GM19193 (cell line): ENCODE results near the gene OCA2.

Experiments used
- POLR2A ChIP-seq: IDR thresholded peaks from 4 replicates; pipeline ENCODE4 v1.6.1; 2011; ENCODE audit not compliant: insufficient read depth, insufficient read length; ENCODE audit errors: extremely low read depth

Gene OCA2

DNA sequence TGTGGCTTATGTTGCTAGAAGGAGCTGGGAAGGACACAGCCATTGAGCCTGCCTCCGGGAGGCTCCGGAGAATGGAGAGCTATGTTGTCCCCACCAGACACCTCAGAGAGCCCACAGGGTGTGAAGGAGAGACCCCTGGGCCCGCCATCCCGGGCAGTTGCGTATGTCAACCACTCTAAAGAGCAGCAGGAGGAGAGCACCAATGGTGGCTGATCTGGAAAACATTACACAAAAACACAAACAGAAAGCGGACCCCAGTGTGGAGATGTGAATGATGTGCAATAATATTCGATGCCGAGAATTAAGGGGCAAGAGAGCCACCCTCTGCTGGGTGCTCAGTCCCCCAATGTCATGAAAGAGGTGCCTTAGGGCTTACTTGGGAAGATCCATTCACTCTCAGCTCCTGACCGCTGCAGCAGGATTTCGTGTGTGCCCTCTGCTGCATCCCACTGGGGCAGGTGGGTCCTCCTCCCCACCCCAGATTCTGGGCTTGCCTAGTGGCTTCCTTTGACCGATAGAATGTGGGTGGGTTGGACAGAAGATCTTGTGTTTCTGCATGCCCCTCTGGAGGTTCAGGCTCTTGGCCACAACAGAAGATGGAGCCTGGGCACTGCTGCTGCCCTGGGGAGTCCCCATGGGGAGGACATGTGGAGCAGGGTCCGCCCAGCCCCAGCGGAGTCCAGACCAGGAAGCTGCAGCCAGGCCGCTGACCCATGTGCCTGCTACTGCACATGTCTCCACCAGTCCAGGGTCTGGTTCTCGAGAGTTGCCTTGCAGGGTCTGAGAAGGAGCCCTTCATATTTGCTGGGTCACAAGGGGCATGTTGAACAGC, 245.3 kb downstream of the OCA2 start:
- TF ChIP-seq POLR2A, result no peak

DNA sequence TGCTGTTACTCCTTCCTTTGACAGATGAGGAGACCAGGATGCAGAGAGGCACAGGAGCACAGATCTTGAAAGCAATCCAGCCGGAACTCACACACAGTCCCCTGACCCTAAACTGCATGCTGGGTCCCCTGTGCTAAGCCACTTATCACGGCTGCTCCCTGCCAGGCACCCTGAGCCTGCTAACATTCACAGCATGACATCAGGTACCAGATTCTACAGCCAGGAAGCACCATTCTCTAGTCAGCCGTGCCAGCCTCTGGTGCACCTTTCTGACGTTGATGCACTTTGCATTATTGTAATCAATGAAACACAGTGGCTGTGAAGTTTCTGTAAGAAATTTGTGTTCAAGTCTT, 247.3 kb downstream of the OCA2 start:
- TF ChIP-seq POLR2A, result no peak

DNA sequence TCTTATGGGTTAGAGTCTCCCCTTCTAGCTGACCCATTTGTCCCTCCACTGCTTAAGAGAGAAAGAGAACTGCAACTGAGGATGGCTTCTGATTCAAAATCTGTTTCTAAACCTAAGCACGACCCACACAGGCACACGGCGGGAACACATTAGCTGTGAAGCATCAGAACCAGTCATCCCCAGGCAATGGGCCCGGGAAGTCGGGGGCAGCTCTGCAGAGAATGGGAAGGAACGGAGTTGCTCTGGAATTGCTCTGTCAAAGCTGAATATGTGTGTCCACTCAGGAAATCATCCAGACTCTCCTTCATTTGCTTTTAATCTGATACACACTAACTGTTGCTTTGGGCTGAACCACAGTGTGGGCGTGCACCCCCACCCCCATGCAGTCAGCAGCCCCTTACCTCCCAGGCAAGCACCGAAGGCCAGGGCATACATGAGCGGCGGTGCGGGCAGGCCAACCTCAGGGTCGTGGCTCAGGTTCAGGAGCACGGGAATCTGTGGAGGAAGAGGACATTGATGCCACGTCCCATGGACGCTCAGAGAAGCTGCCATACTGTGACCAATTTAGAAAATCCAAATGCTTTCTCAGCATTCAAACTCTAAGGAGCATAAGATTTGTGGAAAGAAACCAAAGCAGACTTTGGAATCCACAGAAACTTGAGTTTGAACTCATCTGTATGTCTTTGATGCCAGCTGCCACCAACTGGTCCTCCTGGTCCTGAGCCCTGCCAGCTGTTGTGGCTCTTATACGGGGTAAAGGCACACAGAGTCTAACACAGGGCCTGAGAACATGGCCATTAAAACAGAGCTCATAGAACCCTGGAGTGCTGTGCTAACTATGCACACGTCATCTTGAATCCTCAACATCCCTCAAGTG, 247.9 kb downstream of the OCA2 start:
- no peak for TF ChIP-seq POLR2A

DNA sequence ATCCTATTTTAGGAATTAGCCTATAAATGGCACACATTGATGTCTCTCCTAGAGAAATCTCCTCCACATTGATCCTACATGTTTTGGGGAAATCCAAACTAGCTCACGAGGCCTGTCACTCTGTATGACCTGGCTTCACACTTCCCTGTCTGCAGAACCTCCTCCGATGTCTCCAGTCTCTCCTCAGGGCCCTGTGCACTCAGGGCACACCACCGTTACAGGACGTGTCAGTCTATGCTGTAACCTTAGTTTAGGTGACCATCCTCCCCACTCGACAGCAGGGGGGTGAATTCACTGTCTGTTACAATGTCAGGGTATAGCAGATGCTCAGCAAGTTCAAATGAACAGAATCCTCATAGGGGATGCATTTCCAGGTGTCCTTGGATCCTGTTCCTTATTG, 249.1 kb downstream of the OCA2 start:
- no peak for TF ChIP-seq POLR2A

DNA sequence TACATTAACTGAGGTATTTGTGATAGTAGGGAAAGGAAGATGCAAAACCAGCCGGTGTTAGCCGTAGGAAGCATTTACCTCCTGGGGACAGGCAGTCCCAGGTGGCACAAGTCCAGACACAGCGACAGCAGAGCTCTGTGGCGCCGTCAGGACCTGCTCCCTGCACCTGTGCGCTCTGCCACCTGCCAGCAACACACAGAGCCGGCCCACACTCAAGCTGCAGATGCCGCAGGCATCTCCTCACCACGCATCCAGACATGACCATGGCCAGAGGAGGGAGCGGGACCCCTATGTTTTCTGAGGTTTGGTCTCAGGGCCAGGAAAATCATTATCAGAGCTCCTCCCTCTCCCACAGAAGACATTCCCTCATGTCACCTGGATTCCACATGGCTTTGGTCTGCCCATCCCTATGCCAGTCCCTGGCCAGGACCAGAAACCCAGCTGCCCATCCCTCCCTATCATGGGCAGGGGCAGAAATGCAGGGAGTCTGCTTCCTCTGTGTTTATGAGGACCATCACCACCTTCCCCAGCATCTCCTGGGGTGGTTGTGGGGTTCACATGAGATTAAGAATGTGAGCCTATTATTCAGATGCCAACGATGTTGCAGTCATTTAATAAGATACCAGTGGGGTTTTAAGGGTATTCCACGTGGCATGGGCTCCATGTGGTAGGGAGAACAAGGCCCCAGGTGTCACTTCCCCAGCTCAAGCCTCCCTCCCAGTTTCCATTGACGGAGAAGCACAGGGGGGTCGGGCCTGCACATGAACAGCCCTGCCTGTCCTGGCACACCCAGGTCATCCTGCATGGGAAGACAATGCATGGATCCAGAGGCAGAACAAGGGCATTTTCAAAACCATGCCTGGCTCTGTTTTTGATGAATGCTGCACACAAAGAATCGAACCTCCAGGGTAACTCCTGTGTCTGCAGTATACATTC, 251.1 kb downstream of the OCA2 start:
- TF ChIP-seq POLR2A, result no peak

DNA sequence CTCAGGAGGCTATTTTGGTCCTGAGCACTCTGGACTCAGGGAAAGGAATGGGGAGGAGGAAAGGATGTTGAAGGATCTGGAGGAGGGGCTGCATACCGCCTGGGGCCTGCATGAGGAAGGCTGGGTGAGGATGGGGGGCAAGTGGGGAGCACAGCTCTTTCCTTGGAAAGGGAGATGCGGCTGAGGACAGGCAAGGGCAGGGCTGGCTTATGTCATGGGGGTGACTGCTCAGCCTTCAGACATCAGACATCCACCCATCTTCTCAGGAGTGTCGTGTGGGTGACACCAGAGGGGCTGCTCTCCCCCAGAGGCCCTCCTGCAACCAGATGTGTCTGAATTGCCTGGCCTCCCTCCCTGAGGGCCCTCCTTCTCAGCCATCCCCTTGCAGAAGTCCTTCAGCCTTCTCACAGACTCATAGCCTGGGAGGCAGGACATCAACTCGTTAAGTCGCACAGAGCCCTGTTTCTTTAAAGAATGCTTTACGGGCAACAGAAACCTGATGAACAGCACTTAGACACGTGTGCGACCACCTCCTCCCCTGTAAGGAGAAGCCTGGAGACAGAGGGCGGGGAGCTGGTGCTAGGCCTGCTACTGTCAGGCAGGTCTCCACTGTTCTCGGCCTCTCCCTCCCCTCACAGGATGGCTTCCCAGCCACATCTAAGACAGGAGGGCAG, 252.3 kb downstream of the OCA2 start:
- no peak for TF ChIP-seq POLR2A

DNA sequence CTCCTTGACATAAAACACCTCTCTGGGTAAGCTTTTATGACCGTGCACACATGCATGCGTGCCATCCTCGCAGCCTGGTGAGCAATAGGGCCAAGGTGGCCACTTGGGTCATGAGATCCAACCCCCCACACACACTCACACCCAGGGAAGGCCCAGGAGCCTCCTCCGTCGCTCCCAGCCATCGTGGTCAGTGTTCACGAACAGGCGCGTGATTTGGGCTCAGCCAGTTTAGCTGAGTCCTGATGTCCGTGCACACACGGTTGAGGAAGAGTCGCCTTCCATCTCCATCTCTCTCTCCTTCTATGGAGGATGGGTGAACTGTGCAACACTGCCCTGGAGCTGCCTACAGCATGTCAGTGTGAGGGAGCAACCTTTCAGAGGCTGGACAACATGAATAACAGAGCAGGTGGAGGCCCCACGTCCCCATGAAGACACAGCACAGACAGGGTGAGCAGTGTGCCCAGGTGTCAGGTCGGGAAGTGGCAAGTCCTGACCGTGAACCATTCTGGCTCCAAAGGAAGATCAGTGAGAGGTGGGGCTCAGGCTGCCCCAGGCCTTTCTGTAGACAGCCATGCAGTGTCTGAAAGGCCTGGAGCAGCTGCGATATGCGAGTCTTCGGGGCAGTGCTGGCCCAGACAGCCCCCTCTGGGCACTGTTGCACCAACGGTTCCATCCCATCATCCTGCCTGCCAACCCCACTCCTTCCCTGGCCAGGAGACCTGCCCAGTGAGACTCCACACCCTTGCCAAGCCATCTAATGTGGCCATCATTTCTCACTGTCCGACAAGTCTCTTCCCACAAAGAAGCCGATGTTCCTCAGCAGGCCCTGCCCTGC, 253.4 kb downstream of the OCA2 start:
- no peak for TF ChIP-seq POLR2A

DNA sequence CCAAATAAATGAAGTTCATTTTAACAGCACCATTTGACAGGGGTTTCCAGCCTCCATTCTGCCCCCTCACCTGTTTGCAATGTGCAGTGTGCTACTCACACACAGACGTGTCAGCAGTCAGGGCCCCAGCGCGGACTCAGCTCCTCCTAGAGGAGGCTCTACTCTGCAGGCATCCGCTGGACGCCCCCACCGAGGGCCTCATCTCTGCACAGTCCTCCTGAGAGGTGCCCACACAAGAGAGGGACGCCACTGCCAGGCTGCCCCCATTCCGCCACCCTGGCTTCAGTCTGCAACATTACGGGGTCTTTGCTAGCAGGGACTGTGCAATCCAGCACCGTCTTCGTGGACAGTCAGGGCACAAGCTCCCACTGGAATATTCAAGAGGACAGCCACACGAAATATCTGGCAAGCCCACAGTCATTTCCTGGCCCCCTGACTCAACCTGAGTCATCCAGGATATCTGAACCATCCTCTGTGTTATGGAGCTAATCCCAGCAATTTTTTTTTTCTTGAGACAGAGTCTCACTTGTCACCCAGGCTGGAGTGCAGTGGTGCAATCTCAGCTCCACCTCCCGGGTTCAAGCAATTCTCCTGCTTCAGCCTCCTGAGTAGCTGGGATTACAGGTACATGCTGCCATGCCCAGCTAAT, 255.0 kb downstream of the OCA2 start:
- TF ChIP-seq POLR2A, result no peak

DNA sequence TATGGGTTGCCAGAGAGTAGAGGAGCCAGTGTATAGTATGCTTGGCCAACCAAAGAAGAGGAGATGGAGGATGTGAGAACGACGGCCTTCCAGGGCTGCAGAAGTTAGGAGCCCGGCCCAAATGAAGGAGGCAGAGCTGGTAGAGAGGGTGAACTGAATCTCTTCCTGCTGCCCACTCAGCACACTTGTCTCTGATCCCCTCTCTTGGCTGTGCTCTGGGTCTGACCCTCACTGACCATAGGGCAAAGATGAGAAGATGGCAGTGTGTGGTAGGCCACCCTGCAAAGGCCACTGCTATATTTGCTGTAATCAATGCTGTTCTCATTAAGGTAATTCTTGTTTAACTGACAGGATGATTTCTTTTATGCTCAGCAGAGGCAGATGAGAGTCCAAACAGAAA, 256.0 kb downstream of the OCA2 start:
- TF ChIP-seq POLR2A, result no peak

DNA sequence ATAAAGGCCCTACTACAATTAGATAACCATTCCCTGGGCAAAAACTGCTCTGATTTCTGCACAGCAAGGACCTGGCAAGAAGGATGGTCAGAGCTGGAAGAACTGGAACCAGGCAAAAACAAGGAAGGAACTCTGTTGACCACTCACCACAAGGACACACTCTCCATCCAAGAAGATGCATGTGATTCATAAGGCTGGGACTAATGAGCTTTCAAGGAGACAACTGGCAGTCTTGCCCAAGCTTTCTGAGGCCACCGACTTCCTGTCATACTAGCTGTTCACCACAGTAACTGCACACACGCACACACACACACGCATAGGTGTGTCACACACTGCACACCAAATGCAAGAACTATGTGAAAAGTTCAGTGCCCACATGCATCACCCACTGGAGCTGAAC, 256.6 kb downstream of the OCA2 start:
- no peak for TF ChIP-seq POLR2A

DNA sequence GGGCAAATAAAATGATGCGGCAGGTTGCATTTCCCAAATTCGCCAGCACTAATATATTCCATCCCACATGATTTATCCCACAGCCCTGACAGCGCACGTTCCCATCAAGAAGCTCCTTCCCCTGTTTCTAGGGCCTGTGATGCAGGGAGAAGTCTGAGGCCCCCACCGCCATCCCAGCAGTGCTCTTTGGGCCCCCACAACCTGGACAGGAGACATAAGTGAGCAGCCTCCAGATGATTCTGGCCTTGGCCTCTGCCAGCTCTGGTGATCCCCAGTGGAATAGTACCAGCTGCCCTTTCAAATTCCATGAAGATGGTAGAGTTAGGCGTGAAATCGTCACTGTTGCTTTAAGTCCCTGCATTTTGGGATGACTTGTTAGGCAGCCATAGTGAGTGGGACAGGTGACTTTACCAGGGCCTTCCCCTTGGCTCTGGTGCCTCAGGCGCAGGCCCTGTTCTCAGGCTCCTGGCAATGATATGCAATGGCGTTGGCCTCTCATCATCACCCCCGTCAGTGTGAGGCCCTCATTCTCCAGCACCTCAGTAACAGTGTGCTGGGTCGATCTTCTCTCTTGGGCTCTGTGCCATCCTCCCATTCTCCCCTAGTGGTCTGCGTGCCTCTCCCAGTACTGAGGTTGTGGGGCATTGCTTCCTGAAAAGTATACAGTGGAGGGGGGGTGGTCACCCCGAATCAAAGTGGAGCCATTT, 263.7 kb downstream of the OCA2 start:
- no peak for TF ChIP-seq POLR2A

DNA sequence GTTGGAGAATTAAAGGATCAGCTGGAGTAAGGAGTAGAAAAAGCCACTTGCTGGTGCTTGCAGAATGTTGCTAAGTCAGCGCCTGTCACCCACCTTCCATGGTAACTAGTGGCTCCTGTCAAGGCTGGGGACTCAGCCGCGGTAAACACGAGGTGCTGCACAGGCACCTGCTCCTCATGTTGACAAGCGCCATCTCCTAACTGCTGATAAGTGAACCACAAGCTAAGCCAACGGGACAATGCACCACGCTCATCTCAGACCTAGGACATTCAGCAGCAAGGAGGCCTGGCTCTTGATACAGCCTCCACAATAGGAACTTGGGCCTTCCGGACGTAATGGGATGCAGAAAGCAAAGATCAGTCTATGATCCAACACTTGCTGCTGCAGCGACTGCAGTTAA, 264.4 kb downstream of the OCA2 start:
- no peak for TF ChIP-seq POLR2A
